Activated T-cell treated with anti-CD3 and anti-CD28 coated beads, Interleukin-2, amount 50 U/mL, for 72 hours (primary cell): ENCODE results near the gene PARP16. TPM values are rescaled to one million over a fixed set of nuclear protein-coding genes. Genes with fewer than 3 reads are reported as not detected.
"Not testable (repeated sequence)": the region's sequence is repeated elsewhere in the genome, so short reads cannot be mapped to it uniquely, and the experiment has no call there.

ENCODE experiments used
- ATAC-seq, 2 donors: fragments of 150-1000 bp; cut with Tn5 transposase; replicated peaks in 1 of 2; 2 replicates each; pipeline ENCODE4 v1.10.0; 2021; ENCODE audit warnings: moderate library complexity in 2 of 2, mild to moderate bottlenecking in 1 of 2
- DNase-seq, 2 donors: peaks; one replicate each; pipeline ENCODE4 v3.0.0; 2021 to 2022; ENCODE audit warnings: mixed read lengths in 1 of 2
- H3K27ac Mint-ChIP-seq: one replicate; pipeline ENCODE4 v1.8.0; 2022; ENCODE audit warnings: mild to moderate bottlenecking, moderate library complexity, mixed read lengths
- H3K27me3 Mint-ChIP-seq: one replicate; pipeline ENCODE4 v1.8.0; 2022; ENCODE audit warnings: low read depth, mixed read lengths
- H3K36me3 Mint-ChIP-seq, 2 donors: one replicate each; pipeline ENCODE4 v1.8.0; 2022; ENCODE audit warnings: mixed read lengths in 2 of 2, mild to moderate bottlenecking in 1 of 2; ENCODE audit not compliant: insufficient read depth in 2 of 2
- H3K4me1 Mint-ChIP-seq: one replicate; pipeline ENCODE4 v1.8.0; 2022; ENCODE audit warnings: low read depth, mixed read lengths
- H3K4me3 Mint-ChIP-seq, 2 donors: one replicate each; pipeline ENCODE4 v1.8.0; 2022; ENCODE audit warnings: mild to moderate bottlenecking in 2 of 2, mixed read lengths in 2 of 2, moderate library complexity in 2 of 2
- H3K9me3 Mint-ChIP-seq, 2 donors: one replicate each; pipeline ENCODE4 v1.8.0; 2022; ENCODE audit warnings: mixed read lengths in 2 of 2
- total RNA-seq, 2 donors: library from RNA; stranded (reverse); gene quantifications; one replicate each; pipeline ENCODE4 v1.2.3, GENCODE V29; 2022

The PARP16 gene
- total RNA-seq, 2 donors from 2014 or later = 25.4 to 31.9 TPM

DNA sequence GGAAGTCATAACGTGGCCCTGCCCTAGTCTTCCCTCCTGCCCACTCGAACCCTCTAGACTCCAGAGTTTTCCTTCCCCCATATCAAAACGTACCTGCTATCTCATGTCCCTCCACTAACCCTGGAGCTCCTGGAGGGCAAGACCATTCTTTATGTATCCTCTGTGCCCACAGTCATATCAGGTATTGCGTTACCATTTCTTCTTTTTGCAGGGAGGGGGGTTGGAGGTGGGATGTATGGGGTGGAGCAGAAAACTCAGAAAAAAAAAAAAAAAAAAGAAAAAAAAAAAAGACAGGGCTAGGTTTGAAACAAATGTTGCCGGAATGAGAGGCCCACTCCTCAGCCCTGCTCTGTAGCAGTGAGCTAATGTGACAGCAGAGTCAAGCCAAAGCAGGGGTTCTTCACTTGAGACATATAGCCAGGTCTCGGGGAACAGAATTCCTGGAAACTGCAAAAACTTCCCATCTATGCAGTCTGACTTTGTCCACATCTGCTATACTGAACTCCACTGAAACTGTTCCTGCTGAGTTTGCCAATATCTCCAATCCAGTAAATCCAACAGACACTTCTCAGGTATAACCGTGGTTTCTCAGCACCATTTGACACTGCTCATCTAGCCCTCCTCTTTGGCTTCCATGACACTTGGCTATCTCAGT, 31.1 kb downstream of the PARP16 start:
- Mint-ChIP-seq H3K27me3 (no peaks in the 10 kb centered on the region), H3K36me3 (peaks cover 3 to 5% of the 10 kb centered on the region in 2 donors), H3K9me3 (no peaks in the 10 kb centered on the region), H3K27ac (no peak overlapping the region), H3K4me3 (no peak overlapping the region), H3K4me1 (peaks cover 3% of the 10 kb centered on the region)
- ATAC-seq (no peak), DNase-seq (no peak)

GRCh38 chr15:65254758-65255157, 31.9 kb downstream of the PARP16 start:
- no peaks in the 10 kb centered on the region for H3K9me3 Mint-ChIP-seq
- ATAC-seq = no peak
- H3K27me3 Mint-ChIP-seq = no peaks in the 10 kb centered on the region
- peak overlapping the region; percentile 16 for H3K27ac Mint-ChIP-seq
- no peak overlapping the region for H3K4me3 Mint-ChIP-seq
- H3K4me1 Mint-ChIP-seq = peaks cover 11% of the 10 kb centered on the region
- DNase-seq = no peak
- H3K36me3 Mint-ChIP-seq = peaks cover 1 to 4% of the 10 kb centered on the region in 2 donors

DNA sequence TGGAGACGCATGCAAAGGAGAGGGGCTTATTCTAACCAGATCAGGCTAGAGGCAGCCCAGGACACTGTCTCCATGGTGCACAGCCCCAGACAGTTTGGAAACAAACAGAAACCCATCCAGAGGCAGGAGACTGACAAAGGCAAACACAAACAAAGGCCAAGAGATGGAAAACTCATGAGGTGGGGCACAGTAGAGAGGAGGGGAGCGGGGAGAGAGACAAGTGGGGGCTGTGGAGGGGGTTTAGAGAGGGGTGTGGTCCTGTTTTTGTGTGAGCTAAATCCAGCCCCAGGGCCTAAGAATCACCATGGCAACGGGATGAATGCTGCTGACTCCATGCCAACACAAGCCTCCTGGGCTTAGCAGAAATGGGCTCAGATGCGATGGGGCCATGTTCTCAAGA, 32.3 kb downstream of the PARP16 start:
- Mint-ChIP-seq H3K36me3 (peaks cover 1 to 2% of the 10 kb centered on the region in 2 donors), H3K4me1 (peaks cover 15% of the 10 kb centered on the region), H3K27me3 (no peaks in the 10 kb centered on the region), H3K9me3 (no peaks in the 10 kb centered on the region), H3K4me3 (no peak overlapping the region), H3K27ac (no peak overlapping the region)
- no peak for ATAC-seq
- no peak for DNase-seq

DNA sequence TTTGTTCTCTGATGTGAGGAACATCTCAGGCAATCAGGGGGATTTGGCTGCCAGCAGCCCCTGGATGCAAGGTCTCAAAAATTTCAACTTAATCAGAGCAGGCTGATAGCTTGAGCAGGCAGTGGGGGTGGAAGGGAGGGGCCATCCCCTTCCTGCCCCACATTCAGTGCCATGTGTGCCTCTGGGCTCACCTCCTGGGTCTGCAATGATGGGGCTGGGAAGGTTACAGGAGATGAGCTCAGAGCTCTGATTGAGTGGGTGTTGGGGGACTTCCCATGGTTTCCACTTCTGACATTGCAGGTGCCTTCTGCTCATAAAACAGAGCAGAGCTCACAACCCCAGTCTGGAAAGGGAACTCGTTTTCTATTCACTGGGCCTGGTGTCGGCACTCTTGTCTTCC, 37.0 kb downstream of the PARP16 start:
- Mint-ChIP-seq H3K4me3 (peak overlapping the region; percentile 43 to 50), H3K27ac (peak overlapping the region; percentile 70), H3K36me3 (no peaks in the 10 kb centered on the region), H3K9me3 (no peaks in the 10 kb centered on the region), H3K4me1 (peaks cover 20% of the 10 kb centered on the region), H3K27me3 (no peaks in the 10 kb centered on the region)
- ATAC-seq (peak; percentile 100), DNase-seq (peak; percentile 79 to 80)

GRCh38 chr15:65248511-65249255, 38.0 kb downstream of the PARP16 start:
- no peak overlapping the region for H3K4me3 Mint-ChIP-seq
- peaks cover 20% of the 10 kb centered on the region for H3K4me1 Mint-ChIP-seq
- no peak overlapping the region for H3K27ac Mint-ChIP-seq
- no peaks in the 10 kb centered on the region for H3K9me3 Mint-ChIP-seq
- DNase-seq = no peak
- H3K36me3 Mint-ChIP-seq = no peaks in the 10 kb centered on the region
- ATAC-seq = no peak
- H3K27me3 Mint-ChIP-seq = no peaks in the 10 kb centered on the region

DNA sequence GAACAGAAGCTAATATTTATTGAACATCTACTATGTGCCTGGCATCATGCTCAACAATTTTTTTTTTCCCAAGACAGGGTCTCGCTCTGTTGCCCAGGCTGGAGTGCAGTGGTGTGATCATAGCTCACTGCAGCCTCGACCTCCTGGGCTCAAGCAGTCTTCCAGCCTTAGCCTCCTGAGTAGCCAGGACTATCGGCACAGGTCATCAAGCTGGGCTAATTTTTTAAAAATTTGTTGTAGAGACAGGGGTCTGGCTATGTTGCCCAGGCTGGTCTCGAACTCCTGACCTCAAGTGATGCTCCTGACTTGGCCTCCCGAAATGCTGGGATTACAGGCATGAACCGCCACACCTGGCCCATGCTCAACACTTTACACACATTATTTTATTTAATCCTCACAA, 39.7 kb downstream of the PARP16 start:
- no peak overlapping the region for H3K27ac Mint-ChIP-seq
- H3K36me3 Mint-ChIP-seq = no peaks in the 10 kb centered on the region
- H3K4me3 Mint-ChIP-seq = no peak overlapping the region
- peaks cover 20% of the 10 kb centered on the region for H3K4me1 Mint-ChIP-seq
- ATAC-seq (no peak), DNase-seq (no peak)
- no peaks in the 10 kb centered on the region for H3K9me3 Mint-ChIP-seq
- H3K27me3 Mint-ChIP-seq = no peaks in the 10 kb centered on the region

DNA sequence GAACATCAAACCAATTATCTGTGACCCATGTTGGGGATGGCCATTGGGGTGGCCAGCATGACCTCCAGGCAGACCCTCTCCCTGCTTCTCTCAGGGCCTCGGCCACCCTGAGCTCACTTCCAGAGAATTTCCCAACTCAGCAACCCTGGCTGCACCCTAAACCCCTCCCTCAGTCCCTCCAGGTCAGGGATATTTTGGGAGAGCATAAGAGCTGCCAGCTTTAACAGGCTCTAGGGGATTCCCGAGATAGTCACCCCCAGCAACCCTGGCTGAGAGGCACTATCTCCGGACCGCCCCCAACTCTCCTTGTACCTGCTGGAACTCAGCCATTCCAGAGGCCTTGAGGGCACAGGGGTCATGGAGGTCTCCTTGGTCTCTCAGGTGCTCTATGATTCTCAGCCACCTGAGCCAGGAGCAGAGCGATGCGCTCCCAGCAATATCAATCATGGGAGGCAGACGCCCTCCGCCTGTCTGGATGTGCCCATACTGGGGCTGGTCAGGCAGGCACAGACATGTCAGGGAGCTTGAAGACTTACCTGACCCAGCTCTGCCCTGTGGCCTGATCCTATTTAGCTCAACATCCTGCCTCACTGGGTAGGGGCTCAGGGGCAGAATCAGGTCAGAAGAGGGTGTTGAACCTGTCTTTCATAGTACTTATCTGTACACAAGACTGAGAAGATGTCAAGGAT, 40.5 kb downstream of the PARP16 start:
- no peak overlapping the region for H3K4me3 Mint-ChIP-seq
- ATAC-seq (no peak), DNase-seq (no peak)
- H3K4me1 Mint-ChIP-seq = peaks cover 20% of the 10 kb centered on the region
- no peaks in the 10 kb centered on the region for H3K27me3 Mint-ChIP-seq
- H3K36me3 Mint-ChIP-seq = no peaks in the 10 kb centered on the region
- H3K9me3 Mint-ChIP-seq = no peaks in the 10 kb centered on the region
- H3K27ac Mint-ChIP-seq = no peak overlapping the region

DNA sequence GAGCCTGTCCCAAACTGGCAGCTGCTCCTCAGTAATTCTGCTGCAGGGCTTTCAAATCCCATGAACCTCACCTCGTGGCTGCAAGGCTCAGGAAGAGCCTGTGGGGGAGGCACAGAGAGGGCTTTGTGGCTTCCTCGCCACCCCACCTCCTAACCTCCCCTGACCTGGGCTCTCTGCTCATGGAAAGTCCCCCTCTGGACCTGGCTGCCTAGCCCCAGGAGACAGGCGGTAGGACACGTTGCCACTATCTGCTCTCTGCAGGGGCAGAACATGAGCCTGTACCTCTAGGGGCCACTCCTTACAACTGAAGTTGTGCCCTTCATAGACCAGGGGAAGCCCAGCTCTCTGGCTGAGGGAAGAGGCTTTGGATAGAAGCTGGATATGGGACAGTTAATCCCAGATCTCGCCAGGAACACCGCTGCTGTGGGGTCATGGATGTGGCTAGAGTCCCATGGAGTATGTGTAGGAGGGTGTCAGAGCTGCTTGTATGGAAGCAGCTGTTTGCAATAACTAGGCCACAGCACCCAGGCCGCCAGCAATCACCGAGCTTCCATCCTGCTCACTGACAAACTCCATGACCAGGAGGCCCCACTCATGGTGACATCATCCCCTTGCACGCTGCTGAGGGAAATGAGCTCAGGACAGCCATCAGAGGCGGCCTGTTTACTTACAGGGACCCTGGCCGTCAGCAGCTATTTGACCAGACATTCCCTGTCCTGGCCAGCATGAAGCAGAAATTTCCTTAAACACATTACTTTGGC, 41.4 kb downstream of the PARP16 start:
- Mint-ChIP-seq H3K4me3 (no peak overlapping the region), H3K36me3 (no peaks in the 10 kb centered on the region), H3K4me1 (peaks cover 14% of the 10 kb centered on the region), H3K27me3 (no peaks in the 10 kb centered on the region), H3K27ac (no peak overlapping the region), H3K9me3 (no peaks in the 10 kb centered on the region)
- DNase-seq (no peak), ATAC-seq (no peak)

DNA sequence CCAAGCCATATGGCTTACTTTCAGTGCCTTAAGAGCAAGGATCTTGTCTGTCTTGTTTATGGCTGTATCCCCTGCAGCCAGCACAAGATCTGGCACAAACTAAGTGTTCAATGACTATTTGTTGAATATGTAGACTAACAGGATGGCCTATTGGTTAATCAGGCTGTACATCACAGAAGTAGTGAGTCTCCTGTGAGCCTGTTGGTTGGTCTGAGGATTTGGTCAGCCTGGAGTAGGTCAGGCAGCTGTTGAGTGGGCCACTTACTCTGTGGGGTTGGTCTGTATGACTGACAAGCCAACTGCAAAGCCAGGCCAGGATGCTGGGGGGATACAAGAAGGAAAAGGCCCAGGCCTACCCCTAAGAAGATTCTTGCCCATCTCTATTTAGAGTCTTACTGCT, 42.0 kb downstream of the PARP16 start:
- Mint-ChIP-seq H3K4me3 (no peak overlapping the region), H3K27ac (no peak overlapping the region), H3K4me1 (peaks cover 8% of the 10 kb centered on the region), H3K27me3 (no peaks in the 10 kb centered on the region), H3K36me3 (no peaks in the 10 kb centered on the region), H3K9me3 (no peaks in the 10 kb centered on the region)
- DNase-seq (no peak), ATAC-seq (no peak)

DNA sequence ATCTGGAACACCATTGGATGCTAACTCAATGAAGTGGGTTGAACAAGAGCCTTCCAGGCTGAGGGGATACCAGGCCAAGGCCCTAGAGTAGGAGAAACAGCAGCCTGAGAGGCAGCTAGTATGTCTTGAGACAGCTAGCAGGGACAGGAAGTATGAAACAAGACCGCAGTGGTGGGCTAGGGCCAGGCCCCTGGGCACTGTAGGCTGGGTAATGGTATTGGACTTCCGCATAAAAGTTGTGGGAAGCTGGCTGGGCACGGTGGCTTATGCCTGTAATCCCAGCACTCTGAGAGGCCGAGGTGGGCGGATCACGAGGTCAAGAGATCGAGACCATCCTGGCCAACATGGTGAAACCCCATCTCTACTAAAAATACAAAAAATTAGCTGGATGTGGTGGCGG, 50.2 kb downstream of the PARP16 start:
- H3K9me3 Mint-ChIP-seq, H3K36me3 Mint-ChIP-seq, H3K4me1 Mint-ChIP-seq, H3K27ac Mint-ChIP-seq, DNase-seq, H3K4me3 Mint-ChIP-seq, H3K27me3 Mint-ChIP-seq, ATAC-seq: not testable (repeated sequence)

DNA sequence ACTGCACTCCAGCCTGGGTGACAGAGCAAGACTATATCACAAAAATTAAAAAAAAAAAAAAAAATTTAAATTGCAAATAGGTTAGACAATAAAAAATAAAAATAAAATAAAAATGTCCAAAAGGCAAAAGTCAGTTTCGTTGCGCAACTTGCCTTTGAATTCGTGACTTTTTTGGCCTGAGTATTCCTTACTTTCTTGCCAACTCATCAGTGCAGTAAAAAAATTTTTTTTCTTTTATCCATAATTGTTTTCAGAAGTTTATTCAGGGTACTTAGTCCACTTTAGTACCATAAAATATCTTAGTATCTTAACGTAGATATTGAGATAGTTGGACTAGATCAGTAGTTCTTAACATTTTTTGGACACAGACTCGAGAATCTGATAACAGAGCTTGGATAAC, 53.0 kb downstream of the PARP16 start:
- no peak overlapping the region for H3K27ac Mint-ChIP-seq
- ATAC-seq = no peak
- H3K4me3 Mint-ChIP-seq = no peak overlapping the region
- H3K36me3 Mint-ChIP-seq = no peaks in the 10 kb centered on the region
- DNase-seq = no peak
- peaks cover 5% of the 10 kb centered on the region for H3K4me1 Mint-ChIP-seq
- H3K9me3 Mint-ChIP-seq = peaks cover 2% of the 10 kb centered on the region in 2 donors
- no peaks in the 10 kb centered on the region for H3K27me3 Mint-ChIP-seq

GRCh38 chr15:65232520-65232919, 54.2 kb downstream of the PARP16 start:
- Mint-ChIP-seq H3K4me3 (no peak overlapping the region), H3K36me3 (no peaks in the 10 kb centered on the region), H3K27me3 (no peaks in the 10 kb centered on the region), H3K27ac (no peak overlapping the region), H3K9me3 (peaks cover 2% of the 10 kb centered on the region in 2 donors), H3K4me1 (peaks cover 5% of the 10 kb centered on the region)
- ATAC-seq (no peak), DNase-seq (no peak)

DNA sequence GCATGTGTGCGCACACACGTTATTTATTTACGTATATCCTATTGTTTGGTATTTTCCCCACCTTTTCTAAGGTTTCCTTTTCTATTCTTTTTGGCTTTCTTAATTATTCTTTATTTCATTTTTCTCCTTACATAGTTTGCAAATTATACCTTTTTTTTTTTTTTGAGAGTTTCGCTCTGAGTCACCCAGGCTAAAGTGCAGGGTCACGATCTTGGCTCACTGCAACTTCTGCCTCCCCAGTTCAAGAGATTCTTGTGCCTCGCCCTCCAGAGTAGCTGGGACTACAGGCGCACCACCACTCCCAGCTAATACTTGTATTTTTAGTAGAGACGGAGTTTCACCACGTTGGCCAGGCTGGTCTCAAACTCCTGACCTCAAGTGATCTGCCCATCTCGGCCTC, 55.4 kb downstream of the PARP16 start:
- no peaks in the 10 kb centered on the region for H3K9me3 Mint-ChIP-seq
- DNase-seq (no peak), ATAC-seq (no peak)
- H3K36me3 Mint-ChIP-seq = no peaks in the 10 kb centered on the region
- H3K4me1 Mint-ChIP-seq = peaks cover 5% of the 10 kb centered on the region
- no peaks in the 10 kb centered on the region for H3K27me3 Mint-ChIP-seq
- no peak overlapping the region for H3K4me3 Mint-ChIP-seq
- no peak overlapping the region for H3K27ac Mint-ChIP-seq
